WTC11 (cell line): ENCODE results near the gene AR. TPM values are rescaled to one million over a fixed set of nuclear protein-coding genes. Genes with fewer than 3 reads are reported as not detected.

Experiments used
- ATAC-seq: fragments of 200-7000 bp; cut with Tn5 transposase; 2 replicates; pipeline ENCODE4 v1.10.0; 2021; ENCODE audit warnings: mild to moderate bottlenecking, moderate library complexity
- CTCF ChIA-PET: fragments of 300-600 bp; sonication (Branson Sonifier 250); formaldehyde crosslinking; loops from one replicate; lab custom pipeline; 2021; ENCODE audit warnings: antibody characterized with exemption; lab: Charles Lee
- POLR2A ChIA-PET: fragments of 350-600 bp; sonication (Branson Sonifier 250); formaldehyde crosslinking; loops from one replicate; lab custom pipeline; 2021; ENCODE audit warnings: antibody characterized with exemption; lab: Charles Lee
- DNase-seq: peaks from one replicate; pipeline ENCODE4 v3.0.0; 2021; ENCODE audit warnings: low spot score
- H3K27ac Mint-ChIP-seq: 2 replicates; pipeline ENCODE4 v1.8.0; 2021; ENCODE audit warnings: mixed read lengths
- H3K27me3 Mint-ChIP-seq: 2 replicates; pipeline ENCODE4 v1.8.0; 2021; ENCODE audit warnings: low read depth, mild to moderate bottlenecking, moderate library complexity, mixed read lengths
- H3K36me3 Mint-ChIP-seq: 2 replicates; pipeline ENCODE4 v1.8.0; 2021; ENCODE audit warnings: mixed read lengths
- H3K4me1 Mint-ChIP-seq: 2 replicates; pipeline ENCODE4 v1.8.0; 2022; ENCODE audit warnings: mixed read lengths
- H3K4me3 Mint-ChIP-seq: 2 replicates; pipeline ENCODE4 v1.8.0; 2021; ENCODE audit warnings: mild to moderate bottlenecking, moderate library complexity, mixed read lengths
- H3K9me3 Mint-ChIP-seq: 2 replicates; pipeline ENCODE4 v1.8.0; 2021; ENCODE audit warnings: mixed read lengths
- CBFB ChIP-seq: sonication (generic); formaldehyde crosslinking; IDR thresholded peaks from 2 replicates; pipeline ENCODE4 v1.8.1; 2022; ENCODE audit warnings: mild to moderate bottlenecking, low read depth, missing genetic modification reagents
- ESRRA ChIP-seq: sonication (generic); formaldehyde crosslinking; IDR thresholded peaks from 2 replicates; pipeline ENCODE4 v1.8.1; 2022; ENCODE audit warnings: mild to moderate bottlenecking, missing genetic modification reagents, borderline replicate concordance
- HMGA2 ChIP-seq: fragments of 250-450 bp; sonication (Bioruptor Pico); IDR thresholded peaks from 2 replicates; pipeline ENCODE4 v1.4.0; 2021; ENCODE audit warnings: mild to moderate bottlenecking, moderate library complexity
- JUN ChIP-seq: sonication (generic); formaldehyde crosslinking; IDR thresholded peaks from 2 replicates; pipeline ENCODE4 v1.8.0; 2023; ENCODE audit warnings: mild to moderate bottlenecking, missing genetic modification reagents
- KAT7 ChIP-seq: sonication (generic); formaldehyde crosslinking; IDR thresholded peaks from 2 replicates; pipeline ENCODE4 v1.8.1; 2023; ENCODE audit warnings: missing genetic modification reagents, mild to moderate bottlenecking, borderline replicate concordance
- MXD4 ChIP-seq: fragments of 250-450 bp; sonication (Bioruptor Pico); IDR thresholded peaks from 2 replicates; pipeline ENCODE4 v1.8.0; 2021; ENCODE audit warnings: mild to moderate bottlenecking, moderate library complexity, borderline replicate concordance
- MYBL2 ChIP-seq: sonication (generic); formaldehyde crosslinking; IDR thresholded peaks from 2 replicates; pipeline ENCODE4 v1.8.1; 2023; ENCODE audit warnings: mild to moderate bottlenecking, moderate library complexity, missing genetic modification reagents
- PRRX2 ChIP-seq: fragments of 250-450 bp; sonication (Bioruptor Pico); IDR thresholded peaks from 2 replicates; pipeline ENCODE4 v1.8.0; 2021; ENCODE audit warnings: mild to moderate bottlenecking
- SOX15 ChIP-seq: fragments of 250-450 bp; sonication (Bioruptor Pico); IDR thresholded peaks from 2 replicates; pipeline ENCODE4 v1.9.0; 2021; ENCODE audit warnings: mild to moderate bottlenecking
- total RNA-seq: library from RNA; stranded (reverse); gene quantifications from 3 replicates; pipeline ENCODE4 v1.2.3, GENCODE V29; 2021
- TF ChIP-seq, protein P1 (sequence below): sonication (generic); formaldehyde crosslinking; conservative IDR thresholded peaks from 2 replicates; pipeline ENCODE4 v1.8.1; 2023; ENCODE audit warnings: mild to moderate bottlenecking, low read depth, missing genetic modification reagents, moderate library complexity
- TF ChIP-seq, protein P2 (sequence below): fragments of 250-450 bp; sonication (Bioruptor Pico); IDR thresholded peaks from 2 replicates; pipeline ENCODE4 v1.9.0; 2021; ENCODE audit warnings: mild to moderate bottlenecking, borderline replicate concordance
- TF ChIP-seq, protein P3 (sequence below): sonication (generic); formaldehyde crosslinking; IDR thresholded peaks from 2 replicates; pipeline ENCODE4 v1.8.1; 2023; ENCODE audit warnings: mild to moderate bottlenecking, moderate library complexity, missing genetic modification reagents
- TF ChIP-seq, protein P4 (sequence below): fragments of 250-450 bp; sonication (Bioruptor Pico); conservative IDR thresholded peaks from 2 replicates; pipeline ENCODE4 v1.9.0; 2021; ENCODE audit warnings: mild to moderate bottlenecking
- TF ChIP-seq, protein P5 (sequence below): fragments of 250-450 bp; sonication (Bioruptor Pico); IDR thresholded peaks from 2 replicates; pipeline ENCODE4 v1.9.0; 2021; ENCODE audit warnings: mild to moderate bottlenecking
- TF ChIP-seq, protein P6 (sequence below): sonication (generic); formaldehyde crosslinking; IDR thresholded peaks from 2 replicates; pipeline ENCODE4 v1.8.0; 2023; ENCODE audit warnings: mild to moderate bottlenecking, missing genetic modification reagents
- TF ChIP-seq, protein P7 (sequence below): sonication (generic); formaldehyde crosslinking; IDR thresholded peaks from 2 replicates; pipeline ENCODE4 v1.8.1; 2022; ENCODE audit warnings: low read depth, missing genetic modification reagents, borderline replicate concordance

Gene AR
- total RNA-seq, 1 experiment from 2014 or later, result 10.3 TPM

DNA sequence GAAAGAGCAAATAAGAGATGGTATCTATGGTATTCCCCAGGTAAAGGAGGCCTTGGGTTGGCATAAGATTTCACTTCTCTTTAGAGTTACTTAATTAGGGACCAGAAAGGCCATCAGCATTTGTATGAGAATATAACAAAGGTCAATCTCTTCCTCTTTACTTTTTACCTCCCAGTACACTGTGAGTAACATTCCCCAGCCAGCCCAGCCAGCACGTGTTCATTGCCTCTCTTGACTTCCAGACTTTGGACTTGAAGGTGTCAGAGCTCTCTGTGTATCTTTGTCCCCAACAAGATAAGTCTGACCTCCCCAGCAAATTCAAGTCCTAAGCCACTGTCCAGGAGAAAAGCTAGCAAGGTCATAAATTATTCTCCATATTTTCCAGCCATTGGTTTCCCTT is 110.5 kb downstream of the AR start:
- Mint-ChIP-seq H3K4me3 (no peak overlapping the region), H3K27ac (no peak overlapping the region), H3K36me3 (peaks cover 17% of the 10 kb centered on the region), H3K9me3 (peaks cover 7% of the 10 kb centered on the region; the same call in 1 of the 2 replicates), H3K4me1 (peaks cover 16% of the 10 kb centered on the region), H3K27me3 (no peaks in the 10 kb centered on the region)
- no peak for DNase-seq
- CTCF ChIA-PET, result no interaction called here
- ATAC-seq, result peak; percentile 63
- POLR2A ChIA-PET, result no interaction called here
- TF ChIP-seq CBFB (CRISPR knock-in tag) (no peak), HMGA2 (CRISPR knock-in tag) (no peak), MXD4 (CRISPR knock-in tag) (no peak), SOX15 (CRISPR knock-in tag) (no peak), PRRX2 (no peak), KAT7 (no peak), ESRRA (CRISPR knock-in tag) (no peak), JUN (CRISPR knock-in tag) (no peak), MYBL2 (CRISPR knock-in tag) (no peak)
- TF ChIP-seq, protein P1, sequence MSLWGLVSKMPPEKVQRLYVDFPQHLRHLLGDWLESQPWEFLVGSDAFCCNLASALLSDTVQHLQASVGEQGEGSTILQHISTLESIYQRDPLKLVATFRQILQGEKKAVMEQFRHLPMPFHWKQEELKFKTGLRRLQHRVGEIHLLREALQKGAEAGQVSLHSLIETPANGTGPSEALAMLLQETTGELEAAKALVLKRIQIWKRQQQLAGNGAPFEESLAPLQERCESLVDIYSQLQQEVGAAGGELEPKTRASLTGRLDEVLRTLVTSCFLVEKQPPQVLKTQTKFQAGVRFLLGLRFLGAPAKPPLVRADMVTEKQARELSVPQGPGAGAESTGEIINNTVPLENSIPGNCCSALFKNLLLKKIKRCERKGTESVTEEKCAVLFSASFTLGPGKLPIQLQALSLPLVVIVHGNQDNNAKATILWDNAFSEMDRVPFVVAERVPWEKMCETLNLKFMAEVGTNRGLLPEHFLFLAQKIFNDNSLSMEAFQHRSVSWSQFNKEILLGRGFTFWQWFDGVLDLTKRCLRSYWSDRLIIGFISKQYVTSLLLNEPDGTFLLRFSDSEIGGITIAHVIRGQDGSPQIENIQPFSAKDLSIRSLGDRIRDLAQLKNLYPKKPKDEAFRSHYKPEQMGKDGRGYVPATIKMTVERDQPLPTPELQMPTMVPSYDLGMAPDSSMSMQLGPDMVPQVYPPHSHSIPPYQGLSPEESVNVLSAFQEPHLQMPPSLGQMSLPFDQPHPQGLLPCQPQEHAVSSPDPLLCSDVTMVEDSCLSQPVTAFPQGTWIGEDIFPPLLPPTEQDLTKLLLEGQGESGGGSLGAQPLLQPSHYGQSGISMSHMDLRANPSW (CRISPR knock-in tag), result no peak
- TF ChIP-seq, protein P2, sequence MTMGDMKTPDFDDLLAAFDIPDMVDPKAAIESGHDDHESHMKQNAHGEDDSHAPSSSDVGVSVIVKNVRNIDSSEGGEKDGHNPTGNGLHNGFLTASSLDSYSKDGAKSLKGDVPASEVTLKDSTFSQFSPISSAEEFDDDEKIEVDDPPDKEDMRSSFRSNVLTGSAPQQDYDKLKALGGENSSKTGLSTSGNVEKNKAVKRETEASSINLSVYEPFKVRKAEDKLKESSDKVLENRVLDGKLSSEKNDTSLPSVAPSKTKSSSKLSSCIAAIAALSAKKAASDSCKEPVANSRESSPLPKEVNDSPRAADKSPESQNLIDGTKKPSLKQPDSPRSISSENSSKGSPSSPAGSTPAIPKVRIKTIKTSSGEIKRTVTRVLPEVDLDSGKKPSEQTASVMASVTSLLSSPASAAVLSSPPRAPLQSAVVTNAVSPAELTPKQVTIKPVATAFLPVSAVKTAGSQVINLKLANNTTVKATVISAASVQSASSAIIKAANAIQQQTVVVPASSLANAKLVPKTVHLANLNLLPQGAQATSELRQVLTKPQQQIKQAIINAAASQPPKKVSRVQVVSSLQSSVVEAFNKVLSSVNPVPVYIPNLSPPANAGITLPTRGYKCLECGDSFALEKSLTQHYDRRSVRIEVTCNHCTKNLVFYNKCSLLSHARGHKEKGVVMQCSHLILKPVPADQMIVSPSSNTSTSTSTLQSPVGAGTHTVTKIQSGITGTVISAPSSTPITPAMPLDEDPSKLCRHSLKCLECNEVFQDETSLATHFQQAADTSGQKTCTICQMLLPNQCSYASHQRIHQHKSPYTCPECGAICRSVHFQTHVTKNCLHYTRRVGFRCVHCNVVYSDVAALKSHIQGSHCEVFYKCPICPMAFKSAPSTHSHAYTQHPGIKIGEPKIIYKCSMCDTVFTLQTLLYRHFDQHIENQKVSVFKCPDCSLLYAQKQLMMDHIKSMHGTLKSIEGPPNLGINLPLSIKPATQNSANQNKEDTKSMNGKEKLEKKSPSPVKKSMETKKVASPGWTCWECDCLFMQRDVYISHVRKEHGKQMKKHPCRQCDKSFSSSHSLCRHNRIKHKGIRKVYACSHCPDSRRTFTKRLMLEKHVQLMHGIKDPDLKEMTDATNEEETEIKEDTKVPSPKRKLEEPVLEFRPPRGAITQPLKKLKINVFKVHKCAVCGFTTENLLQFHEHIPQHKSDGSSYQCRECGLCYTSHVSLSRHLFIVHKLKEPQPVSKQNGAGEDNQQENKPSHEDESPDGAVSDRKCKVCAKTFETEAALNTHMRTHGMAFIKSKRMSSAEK (CRISPR knock-in tag), result no peak
- TF ChIP-seq, protein P3, sequence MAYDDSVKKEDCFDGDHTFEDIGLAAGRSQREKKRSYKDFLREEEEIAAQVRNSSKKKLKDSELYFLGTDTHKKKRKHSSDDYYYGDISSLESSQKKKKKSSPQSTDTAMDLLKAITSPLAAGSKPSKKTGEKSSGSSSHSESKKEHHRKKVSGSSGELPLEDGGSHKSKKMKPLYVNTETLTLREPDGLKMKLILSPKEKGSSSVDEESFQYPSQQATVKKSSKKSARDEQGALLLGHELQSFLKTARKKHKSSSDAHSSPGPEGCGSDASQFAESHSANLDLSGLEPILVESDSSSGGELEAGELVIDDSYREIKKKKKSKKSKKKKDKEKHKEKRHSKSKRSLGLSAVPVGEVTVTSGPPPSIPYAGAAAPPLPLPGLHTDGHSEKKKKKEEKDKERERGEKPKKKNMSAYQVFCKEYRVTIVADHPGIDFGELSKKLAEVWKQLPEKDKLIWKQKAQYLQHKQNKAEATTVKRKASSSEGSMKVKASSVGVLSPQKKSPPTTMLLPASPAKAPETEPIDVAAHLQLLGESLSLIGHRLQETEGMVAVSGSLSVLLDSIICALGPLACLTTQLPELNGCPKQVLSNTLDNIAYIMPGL (CRISPR knock-in tag), result no peak
- TF ChIP-seq, protein P4, sequence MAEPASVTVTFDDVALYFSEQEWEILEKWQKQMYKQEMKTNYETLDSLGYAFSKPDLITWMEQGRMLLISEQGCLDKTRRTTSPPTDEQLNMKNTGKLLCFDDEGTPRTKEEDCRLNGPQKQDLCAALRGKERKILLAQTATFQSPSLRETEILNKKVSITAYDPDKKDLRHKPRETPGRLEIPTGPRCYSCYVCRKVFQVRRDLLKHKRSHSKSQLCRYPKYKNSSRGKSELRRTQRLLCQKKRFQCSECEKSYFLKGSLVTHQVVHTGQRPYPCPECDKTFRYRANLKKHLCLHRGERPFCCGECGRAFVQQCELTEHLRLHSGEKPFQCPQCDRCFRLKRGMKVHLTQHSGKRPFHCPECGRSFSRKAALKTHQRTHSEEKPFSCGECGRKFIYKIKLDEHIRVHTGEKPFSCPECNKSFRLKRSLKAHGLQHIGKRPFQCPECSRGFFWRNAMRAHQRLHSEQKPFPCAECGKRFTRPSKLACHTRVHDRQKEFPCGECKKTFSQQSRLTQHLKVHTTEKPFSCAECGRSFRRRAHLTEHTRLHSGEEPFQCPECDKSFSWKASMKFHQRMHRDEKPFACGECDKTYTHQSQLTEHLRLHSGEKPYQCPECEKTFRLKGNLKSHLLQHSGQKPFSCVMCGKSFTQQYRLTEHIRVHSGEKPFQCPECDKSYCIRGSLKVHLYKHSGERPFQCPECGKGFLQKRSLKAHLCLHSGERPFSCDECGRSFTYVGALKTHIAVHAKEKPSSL (CRISPR knock-in tag), result no peak
- TF ChIP-seq, protein P5, sequence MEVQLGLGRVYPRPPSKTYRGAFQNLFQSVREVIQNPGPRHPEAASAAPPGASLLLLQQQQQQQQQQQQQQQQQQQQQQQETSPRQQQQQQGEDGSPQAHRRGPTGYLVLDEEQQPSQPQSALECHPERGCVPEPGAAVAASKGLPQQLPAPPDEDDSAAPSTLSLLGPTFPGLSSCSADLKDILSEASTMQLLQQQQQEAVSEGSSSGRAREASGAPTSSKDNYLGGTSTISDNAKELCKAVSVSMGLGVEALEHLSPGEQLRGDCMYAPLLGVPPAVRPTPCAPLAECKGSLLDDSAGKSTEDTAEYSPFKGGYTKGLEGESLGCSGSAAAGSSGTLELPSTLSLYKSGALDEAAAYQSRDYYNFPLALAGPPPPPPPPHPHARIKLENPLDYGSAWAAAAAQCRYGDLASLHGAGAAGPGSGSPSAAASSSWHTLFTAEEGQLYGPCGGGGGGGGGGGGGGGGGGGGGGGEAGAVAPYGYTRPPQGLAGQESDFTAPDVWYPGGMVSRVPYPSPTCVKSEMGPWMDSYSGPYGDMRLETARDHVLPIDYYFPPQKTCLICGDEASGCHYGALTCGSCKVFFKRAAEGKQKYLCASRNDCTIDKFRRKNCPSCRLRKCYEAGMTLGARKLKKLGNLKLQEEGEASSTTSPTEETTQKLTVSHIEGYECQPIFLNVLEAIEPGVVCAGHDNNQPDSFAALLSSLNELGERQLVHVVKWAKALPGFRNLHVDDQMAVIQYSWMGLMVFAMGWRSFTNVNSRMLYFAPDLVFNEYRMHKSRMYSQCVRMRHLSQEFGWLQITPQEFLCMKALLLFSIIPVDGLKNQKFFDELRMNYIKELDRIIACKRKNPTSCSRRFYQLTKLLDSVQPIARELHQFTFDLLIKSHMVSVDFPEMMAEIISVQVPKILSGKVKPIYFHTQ (CRISPR knock-in tag), result no peak
- TF ChIP-seq, protein P6, sequence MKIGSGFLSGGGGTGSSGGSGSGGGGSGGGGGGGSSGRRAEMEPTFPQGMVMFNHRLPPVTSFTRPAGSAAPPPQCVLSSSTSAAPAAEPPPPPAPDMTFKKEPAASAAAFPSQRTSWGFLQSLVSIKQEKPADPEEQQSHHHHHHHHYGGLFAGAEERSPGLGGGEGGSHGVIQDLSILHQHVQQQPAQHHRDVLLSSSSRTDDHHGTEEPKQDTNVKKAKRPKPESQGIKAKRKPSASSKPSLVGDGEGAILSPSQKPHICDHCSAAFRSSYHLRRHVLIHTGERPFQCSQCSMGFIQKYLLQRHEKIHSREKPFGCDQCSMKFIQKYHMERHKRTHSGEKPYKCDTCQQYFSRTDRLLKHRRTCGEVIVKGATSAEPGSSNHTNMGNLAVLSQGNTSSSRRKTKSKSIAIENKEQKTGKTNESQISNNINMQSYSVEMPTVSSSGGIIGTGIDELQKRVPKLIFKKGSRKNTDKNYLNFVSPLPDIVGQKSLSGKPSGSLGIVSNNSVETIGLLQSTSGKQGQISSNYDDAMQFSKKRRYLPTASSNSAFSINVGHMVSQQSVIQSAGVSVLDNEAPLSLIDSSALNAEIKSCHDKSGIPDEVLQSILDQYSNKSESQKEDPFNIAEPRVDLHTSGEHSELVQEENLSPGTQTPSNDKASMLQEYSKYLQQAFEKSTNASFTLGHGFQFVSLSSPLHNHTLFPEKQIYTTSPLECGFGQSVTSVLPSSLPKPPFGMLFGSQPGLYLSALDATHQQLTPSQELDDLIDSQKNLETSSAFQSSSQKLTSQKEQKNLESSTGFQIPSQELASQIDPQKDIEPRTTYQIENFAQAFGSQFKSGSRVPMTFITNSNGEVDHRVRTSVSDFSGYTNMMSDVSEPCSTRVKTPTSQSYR, result no peak
- TF ChIP-seq, protein P7, sequence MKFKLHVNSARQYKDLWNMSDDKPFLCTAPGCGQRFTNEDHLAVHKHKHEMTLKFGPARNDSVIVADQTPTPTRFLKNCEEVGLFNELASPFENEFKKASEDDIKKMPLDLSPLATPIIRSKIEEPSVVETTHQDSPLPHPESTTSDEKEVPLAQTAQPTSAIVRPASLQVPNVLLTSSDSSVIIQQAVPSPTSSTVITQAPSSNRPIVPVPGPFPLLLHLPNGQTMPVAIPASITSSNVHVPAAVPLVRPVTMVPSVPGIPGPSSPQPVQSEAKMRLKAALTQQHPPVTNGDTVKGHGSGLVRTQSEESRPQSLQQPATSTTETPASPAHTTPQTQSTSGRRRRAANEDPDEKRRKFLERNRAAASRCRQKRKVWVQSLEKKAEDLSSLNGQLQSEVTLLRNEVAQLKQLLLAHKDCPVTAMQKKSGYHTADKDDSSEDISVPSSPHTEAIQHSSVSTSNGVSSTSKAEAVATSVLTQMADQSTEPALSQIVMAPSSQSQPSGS, result no peak
